ENCODE results near the gene ADAM20.

DNA sequence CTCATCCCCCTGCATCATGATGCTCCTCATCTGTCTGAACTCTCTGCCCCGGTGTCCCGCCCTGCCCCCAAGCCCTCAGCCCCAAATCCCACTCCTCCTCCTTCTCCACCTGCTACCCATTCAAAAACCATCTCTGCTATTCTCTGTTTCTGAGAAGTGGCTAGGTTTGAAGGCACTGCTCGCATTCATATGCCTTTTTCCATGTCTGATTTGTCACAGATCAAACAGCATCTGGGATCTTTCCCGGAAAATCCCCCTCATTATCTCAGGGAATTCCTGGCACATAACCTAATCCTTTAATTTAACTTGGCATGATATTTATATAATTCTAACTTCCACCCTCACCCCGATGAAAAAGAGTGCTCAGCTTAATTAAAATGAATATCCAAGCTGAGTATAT, 3.3 kb upstream of the ADAM20 start:
- TF ChIP-seq, protein P1, sequence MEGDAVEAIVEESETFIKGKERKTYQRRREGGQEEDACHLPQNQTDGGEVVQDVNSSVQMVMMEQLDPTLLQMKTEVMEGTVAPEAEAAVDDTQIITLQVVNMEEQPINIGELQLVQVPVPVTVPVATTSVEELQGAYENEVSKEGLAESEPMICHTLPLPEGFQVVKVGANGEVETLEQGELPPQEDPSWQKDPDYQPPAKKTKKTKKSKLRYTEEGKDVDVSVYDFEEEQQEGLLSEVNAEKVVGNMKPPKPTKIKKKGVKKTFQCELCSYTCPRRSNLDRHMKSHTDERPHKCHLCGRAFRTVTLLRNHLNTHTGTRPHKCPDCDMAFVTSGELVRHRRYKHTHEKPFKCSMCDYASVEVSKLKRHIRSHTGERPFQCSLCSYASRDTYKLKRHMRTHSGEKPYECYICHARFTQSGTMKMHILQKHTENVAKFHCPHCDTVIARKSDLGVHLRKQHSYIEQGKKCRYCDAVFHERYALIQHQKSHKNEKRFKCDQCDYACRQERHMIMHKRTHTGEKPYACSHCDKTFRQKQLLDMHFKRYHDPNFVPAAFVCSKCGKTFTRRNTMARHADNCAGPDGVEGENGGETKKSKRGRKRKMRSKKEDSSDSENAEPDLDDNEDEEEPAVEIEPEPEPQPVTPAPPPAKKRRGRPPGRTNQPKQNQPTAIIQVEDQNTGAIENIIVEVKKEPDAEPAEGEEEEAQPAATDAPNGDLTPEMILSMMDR (IDR thresholded peaks at IDR 0.05; ENCODE audit: poor library complexity) = no peak
- no peak for TF ChIP-seq EZH2phosphoT487 (IDR thresholded peaks at IDR 0.05; ENCODE audit: low read depth, severe bottlenecking, unreplicated experiment)

Data from hepatocyte (in vitro differentiated cells).